Measurements from ENCODE around the gene PCDHB1.

Gene PCDHB1

DNA sequence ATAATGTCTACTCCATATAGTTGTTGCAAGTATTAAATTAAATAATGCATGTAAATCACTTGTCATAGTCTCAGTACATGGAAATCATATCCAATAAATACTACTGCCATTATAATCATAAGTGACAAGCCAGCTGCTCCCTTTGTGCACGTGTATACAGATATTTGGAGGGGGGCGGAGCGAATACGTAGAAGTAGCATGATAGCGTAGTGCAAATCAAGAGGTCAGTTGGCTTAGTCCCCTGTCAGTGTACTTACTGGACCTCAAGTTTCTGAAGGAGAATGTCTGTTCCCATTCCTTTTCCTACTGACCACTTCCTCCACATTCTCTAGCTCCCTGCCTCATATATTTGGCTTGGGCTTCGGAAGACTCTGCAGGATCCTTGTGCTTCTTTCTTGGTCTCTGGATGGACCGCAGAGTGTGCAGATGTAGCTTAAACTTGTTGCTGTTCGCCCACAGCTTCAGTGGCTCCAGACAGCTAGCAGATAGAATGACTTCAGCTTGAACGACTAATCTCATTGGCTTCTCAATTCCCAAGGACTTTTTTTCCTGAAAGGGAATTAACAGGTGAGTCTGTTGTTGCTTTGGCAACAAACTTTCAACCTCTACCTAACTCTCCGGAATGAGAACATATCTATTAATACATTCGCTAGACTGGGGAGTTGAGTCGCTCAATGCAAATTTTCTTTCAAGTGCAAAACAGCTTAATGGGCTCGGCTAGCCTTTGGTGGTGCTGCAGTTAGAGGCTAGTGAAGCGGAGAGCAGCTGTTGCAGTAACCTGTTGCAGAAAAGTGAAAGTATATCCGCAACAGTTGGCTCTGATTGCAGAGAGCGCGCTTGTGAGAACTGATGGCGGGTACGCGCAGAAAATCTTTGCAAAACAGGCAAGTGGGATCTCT is at the start of gene PCDHB1:
Gene PCDHB1, plus strand, starts transcription at position 753 of the 899 bp plus-strand sequence. Its CDS starts 97 bp downstream, at position 850.
- no peak for DNase-seq

DNA sequence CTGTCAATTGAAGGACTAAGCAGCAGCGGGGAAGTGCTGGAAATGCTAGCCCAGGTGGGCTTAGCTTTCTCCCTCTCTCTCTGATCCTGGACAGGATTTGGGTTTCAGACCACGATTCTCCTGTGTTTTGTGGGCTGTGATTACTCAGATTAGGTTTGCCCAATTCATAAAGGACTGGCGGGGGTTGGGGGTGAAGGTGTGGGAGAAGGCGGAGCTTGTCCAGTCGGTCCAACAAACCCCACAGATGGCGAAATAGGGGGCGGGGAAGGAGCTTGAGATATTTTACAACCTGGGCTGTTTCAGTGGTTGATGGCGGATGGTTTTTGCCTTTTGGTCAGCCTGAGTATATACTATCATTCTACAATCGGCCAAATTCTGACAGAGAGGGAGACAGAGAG is 49.7 kb upstream of the PCDHB1 start:
- no peak for DNase-seq

DNA sequence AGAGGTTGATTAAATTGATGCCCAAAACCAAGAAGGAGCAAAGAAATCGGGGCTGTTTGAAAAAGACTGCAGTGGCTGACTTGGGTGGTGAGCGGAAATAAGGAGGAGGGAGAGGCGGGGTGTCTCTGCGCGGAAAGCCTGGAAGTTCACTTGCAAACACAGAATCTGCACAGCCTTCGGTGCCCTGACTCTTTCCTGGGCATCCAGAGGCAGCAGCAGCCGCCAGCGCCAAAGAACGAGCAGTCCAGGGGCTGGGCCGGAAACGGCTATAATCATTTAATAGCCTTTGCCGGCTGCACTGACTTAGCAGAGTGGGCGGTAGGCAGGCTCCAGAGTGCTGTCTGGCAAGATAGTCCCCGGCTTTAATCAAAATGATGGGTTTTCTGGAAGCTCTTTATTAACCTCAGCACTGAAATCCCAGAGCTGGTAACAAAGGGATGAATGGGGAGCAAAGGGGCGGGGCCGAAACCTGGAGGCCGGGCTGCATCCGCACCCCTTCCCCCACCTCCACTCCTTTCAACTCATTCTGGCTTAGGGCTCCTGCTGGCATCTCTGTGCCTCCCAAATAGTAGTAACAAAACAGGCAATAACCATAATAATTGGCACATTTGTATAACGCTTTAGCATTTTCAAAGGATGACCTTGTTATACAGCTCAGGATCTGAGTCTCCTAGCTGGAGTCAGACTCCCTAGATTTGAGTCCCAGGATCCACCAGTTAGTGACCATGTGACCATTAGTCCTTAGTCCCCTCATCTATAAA is 49.1 kb upstream of the PCDHB1 start:
- no peak for DNase-seq

GRCh38 chr5:141002605-141002965 is 48.6 kb upstream of the PCDHB1 start:
- DNase-seq, result no peak

GRCh38 chr5:141003031-141003430 is 48.1 kb upstream of the PCDHB1 start:
- no peak for DNase-seq

DNA sequence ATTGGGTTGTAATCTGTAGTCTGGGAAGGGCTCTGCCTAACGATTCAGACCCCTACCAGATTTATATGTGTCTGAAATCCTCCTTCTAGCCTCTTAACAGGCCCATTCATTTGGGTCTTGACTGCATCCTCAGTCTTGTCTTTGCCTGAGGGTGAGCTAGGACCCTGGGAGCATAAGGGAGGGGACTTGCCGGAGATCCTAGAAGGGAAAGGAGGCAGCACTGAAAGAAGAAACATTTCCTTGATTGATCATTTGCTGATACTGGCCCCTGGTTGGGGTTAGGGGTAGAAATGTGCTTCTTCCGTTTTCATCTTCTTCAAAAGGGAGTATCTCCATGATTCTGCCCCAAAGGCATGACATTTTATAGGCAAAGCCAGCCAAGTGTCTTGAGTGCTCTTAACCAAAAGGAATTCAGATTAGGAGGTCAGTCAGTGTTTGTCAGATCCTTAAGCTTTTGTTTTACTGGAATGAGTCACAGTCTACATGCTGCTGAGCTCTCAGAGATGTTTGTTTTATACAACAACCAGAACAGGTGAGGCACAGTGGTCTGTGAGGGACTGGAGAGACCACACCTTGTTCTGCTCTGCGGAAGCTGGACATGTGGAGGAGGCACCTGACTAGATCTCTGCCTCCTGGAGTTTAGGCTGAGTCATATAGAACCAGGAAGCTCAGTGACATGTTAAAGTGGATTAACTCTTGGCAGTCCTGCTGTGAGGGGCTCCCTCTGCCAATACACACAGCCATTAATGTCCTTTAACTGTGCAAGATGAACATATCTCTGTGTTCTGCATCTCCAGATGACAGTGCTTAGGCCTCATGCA is 47.2 kb upstream of the PCDHB1 start:
- DNase-seq, result no peak

DNA sequence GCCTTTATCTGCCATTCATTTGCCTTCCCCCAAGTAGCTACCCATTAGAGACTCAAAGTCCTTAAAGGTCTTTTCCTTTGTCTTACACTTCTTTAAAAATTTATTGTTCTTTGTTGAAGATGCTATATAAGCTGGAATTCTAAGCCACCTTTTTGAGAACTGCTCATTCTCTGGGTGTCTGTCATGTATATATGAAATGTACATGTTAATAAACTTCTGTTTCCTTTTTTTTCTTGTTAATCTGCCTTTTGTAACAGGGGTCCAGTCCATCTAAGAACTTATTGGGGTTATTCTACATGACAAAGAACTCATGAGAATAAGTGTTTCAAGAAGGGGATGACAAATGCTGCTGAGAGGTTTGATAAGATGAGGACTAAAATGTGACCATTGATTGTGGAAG is 43.4 kb upstream of the PCDHB1 start:
- no peak for DNase-seq

DNA sequence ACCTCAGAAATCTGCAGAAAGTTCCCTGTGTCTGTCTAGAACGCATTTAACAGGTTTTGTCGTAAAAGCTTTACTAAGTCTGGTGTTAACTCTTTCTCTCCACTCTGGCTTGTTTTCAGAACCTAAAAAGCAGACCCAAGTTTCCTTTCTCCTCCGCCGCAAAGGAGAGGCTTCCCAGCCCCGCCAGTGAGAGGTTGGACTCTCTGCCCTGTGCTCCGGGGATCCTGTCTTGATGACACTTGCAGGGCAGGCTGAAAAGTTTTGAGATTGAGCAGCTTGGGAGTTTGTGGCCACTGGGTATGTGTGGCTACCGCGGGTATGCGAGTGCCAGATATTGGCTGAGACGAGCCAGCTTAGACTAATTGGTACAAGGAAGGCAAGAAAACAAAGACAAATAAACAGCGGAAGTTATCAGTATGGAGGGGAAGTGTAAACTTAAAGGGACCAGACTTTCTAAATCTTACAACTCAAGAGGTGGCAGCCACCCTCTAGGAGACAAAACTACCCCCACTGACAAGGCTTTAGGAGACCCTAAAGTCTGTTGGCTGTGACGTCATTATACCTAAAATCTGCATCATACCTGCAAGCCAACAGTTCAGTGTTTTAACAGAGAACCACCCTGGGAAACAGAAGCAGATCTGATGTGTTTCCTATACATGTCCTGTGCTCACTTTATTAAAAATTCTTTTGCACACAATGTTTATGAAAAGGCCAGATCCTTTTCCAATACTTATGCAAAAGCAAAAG is 41.0 kb upstream of the PCDHB1 start:
- DNase-seq, result no peak

DNA sequence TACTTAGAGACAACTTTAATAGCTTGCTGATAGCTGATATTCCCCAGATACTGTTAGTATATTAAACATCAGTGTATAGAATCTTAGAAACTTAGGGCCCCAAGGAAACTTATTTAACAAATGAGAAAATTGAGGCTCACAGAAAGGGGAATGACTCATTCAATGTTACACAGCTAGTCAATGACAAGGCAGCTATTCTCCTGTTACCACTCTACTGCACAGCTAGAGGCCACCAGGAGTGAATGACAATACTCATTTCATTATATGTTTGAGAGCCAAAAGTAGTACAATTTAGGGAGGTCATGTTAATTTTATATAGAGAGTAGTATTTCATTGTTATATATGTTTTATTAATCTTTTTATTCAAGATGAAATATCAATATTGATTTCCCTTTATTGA is 33.2 kb upstream of the PCDHB1 start:
- DNase-seq, result no peak

DNA sequence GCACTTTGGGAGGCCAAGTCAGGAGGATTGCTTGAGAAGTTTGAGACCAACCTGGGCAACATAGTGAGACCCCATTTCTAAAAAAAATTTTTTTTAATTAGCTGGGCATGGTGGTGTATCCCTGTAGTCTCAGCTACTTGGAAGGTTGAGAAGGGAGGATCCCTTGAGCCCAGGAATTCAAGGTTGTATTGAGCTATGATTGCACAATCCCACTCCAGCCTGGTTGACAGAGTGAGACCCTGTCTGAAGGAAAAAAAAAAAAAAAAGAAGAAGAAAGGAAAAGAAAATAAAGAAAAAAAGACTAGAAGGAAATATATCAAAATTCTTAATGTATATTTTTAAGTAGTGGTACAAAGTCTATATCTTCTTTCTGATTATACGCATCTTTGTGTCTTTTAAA is 28.8 kb upstream of the PCDHB1 start:
- no peak for DNase-seq

- DNase-seq, result no peak
Observed at GRCh38 chr5:141031006-141031405, 20.2 kb upstream of the PCDHB1 start.

DNA sequence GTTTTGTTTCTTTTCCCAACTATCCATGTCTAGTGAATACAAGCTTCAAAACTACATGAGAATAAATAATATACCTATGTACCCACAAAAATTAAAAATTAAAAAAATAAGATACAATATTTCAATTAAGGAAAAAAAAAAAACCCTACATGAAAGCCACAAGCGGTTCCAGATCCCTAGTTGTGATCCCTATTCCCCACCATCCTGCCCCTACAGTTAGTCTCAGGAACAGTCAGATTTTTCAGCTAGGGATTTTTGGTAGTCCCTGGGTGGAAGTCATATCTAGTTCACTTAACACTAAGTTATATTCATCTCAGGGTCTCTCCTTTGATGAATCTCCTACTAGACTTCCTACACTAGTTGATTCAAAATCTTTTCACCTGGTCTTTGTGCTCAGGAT is 18.5 kb upstream of the PCDHB1 start:
- no peak for DNase-seq

GRCh38 chr5:141039061-141039460 is 12.1 kb upstream of the PCDHB1 start:
- no peak for DNase-seq

GRCh38 chr5:141039517-141039916 is 11.7 kb upstream of the PCDHB1 start:
- DNase-seq, result no peak

DNA sequence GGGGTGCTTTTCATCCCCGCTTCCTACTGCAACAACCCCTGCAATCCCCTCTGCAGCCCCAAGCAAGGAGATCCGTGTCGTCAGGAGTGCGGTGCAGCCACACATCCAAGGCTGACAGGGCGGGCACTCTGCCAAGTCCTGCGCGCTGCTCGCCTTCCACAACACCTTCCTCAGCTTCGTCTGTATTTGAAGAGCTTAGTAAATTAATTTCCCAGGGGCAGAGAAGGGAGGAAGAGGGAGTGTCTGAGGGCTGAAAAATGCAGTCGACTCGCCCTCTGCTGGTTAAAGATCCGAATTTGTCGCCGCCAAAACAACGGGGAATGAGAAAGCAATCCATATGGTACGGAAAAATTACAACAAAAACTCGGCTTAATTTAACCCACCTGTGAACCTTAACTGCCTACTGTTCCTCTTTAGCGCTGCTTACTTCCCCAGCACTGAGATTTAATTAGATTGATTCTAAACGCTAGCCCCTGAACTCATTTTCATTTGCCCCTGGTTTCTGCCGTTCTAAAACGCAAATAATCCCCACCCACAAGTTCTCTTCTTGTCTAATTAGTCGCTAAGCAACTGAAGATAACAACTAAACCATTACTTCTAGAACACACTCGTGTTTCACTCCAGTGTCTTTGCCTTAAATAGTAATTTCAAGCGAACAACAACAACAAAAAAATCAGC is 10.9 kb upstream of the PCDHB1 start:
- no peak for DNase-seq

DNA sequence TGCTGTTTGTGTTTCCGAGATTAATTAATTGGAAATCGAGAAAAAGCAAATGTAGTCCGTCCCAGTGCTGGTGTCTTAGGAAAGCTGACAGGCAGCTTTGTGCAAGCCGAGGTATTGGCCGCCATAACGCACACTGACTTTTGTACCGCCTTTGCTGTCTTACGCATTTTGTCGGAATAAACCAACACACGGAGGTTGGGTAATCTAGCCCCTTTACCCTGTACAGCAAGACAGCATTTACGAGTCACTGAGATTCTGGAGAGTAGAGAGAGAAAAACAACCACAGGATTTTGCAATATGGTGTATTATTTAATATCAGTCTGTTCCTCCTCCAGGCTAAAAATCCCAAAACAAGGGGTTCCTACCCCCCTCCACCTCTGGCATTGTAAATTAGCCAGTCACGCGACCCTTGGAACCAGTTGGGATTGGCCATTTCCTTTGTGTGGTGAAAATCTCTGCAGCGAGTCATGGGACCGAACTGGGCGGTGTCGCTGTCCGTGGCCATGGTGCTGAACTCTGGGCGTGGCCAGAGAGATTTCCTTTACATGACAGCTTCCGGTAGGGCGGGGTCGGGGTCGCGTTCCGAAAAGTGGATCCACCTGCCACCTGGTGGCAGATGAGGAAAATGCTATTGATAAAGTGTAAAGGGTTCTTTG is 10.3 kb upstream of the PCDHB1 start:
- DNase-seq, result peak; percentile 68 to 78

DNA sequence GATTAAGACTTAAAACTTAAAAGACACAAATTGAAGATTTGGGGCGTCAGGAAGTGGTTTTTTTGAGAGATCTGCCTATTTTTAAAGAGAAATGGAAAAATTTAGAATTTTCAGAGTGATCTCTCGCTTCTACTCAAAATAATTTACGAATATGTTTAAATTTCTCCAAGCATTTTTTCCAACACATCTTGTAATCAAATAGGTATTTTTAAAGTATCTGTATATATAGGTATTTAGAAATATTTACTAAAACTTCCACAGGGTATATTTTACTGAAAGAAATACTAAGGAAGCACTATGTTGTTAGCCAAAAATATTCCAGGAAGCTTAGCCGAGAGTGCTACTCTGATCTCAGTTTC is 9.8 kb upstream of the PCDHB1 start:
- no peak for DNase-seq

- DNase-seq, result no peak
Observed at GRCh38 chr5:141042555-141042954, 8.6 kb upstream of the PCDHB1 start.

- no peak for DNase-seq
Observed at GRCh38 chr5:141051521-141051866, 320 bp downstream of the PCDHB1 start.

DNA sequence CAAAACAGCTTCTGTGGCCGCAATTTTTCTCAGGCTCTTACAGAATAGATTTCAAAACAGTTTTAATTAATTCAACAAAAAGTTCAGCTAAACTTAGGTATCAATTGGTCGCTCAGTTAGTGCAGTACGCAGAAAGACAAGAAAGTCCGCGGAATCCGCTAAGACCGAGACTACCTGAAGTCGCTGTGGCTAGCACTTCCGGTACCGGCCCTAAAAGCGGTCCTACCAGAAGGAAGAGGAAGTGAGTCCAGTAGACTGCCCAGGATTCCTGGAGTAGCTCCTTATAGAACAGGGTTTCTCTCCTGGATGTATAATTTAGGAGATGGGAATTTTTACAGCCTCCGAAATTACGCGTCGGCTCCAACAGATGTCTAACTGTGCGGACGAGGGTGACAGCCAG is 26.7 kb downstream of the PCDHB1 start:
- no peak for DNase-seq

DNA sequence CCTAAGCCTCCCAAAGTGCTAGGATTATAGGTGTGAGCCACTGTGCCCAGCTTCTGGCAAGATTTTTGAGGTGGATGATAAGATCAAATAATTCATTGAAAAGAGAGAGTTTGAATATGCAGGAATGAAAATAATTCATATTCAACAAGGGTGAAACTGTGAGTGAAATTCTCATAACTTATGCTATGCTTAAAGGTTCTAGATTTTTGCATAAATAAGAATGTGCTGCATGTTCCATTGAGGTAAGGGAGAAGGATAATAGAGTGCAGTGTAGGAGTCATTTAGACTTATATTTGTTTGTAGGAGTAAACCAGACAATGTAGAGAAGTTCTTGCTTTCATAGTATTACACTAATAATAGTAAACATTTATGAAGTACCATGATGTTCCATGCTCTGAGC is 31.1 kb downstream of the PCDHB1 start:
- DNase-seq, result no peak
